H9 (cell line): ENCODE results near the gene ANTXR2. TPM values are rescaled to one million over a fixed set of nuclear protein-coding genes. Genes with fewer than 3 reads are reported as not detected.

Source experiments
- DNase-seq: peaks from one replicate; pipeline ENCODE4 v3.0.0-alpha.2; 2017
- H2AFZ ChIP-seq: one replicate; pipeline ENCODE4 v1.6.1; 2013; ENCODE audit warnings: mild to moderate bottlenecking, low read length, control low read depth, moderate library complexity
- H2AK5ac ChIP-seq: 2 replicates; pipeline ENCODE4 v1.6.1; 2013; ENCODE audit warnings: low read length, control low read depth, mixed read lengths; ENCODE audit not compliant: insufficient read length
- H2BK120ac ChIP-seq: one replicate; pipeline ENCODE4 v1.6.1; 2013; ENCODE audit warnings: low read depth, mild to moderate bottlenecking, low read length, control low read depth, inconsistent platforms; ENCODE audit not compliant: poor library complexity, severe bottlenecking
- H2BK12ac ChIP-seq: 2 replicates; pipeline ENCODE4 v1.6.1; 2013; ENCODE audit warnings: low read length, control low read depth, mixed read lengths, low read depth; ENCODE audit not compliant: insufficient read length
- H2BK15ac ChIP-seq: 2 replicates; pipeline ENCODE4 v1.6.1; 2013; ENCODE audit warnings: low read depth, low read length, control low read depth
- H2BK20ac ChIP-seq: one replicate; pipeline ENCODE4 v1.6.1; 2013; ENCODE audit warnings: low read depth, mild to moderate bottlenecking, low read length, control low read depth, inconsistent platforms; ENCODE audit not compliant: poor library complexity, severe bottlenecking
- H2BK5ac ChIP-seq: 2 replicates; pipeline ENCODE4 v1.6.1; 2013; ENCODE audit warnings: low read length, control low read depth, mixed read lengths; ENCODE audit not compliant: insufficient read length
- H3K14ac ChIP-seq: 2 replicates; pipeline ENCODE4 v1.6.1; 2013; ENCODE audit warnings: low read length, control low read depth; ENCODE audit not compliant: insufficient read depth
- H3K18ac ChIP-seq: 2 replicates; pipeline ENCODE4 v1.6.1; 2013; ENCODE audit warnings: low read depth, mild to moderate bottlenecking, mixed read lengths, low read length, control low read depth; ENCODE audit not compliant: insufficient read length
- H3K23ac ChIP-seq: 2 replicates; pipeline ENCODE4 v1.6.1; 2013; ENCODE audit warnings: low read length, control low read depth, mixed read lengths, low read depth; ENCODE audit not compliant: insufficient read length
- H3K23me2 ChIP-seq: 2 replicates; pipeline ENCODE4 v1.6.1; 2013; ENCODE audit warnings: low read depth, mild to moderate bottlenecking, mixed read lengths, low read length, control low read depth; ENCODE audit not compliant: insufficient read length, poor library complexity, severe bottlenecking
- H3K27ac ChIP-seq: 2 replicates; pipeline ENCODE4 v1.5.1; 2013; ENCODE audit warnings: low read length, control low read depth, mixed read lengths, low read depth; ENCODE audit not compliant: insufficient read length
- H3K27me3 ChIP-seq: 2 replicates; pipeline ENCODE4 v1.6.1; 2013; ENCODE audit warnings: low read length, control low read depth, inconsistent platforms; ENCODE audit not compliant: insufficient read depth
- H3K4ac ChIP-seq: 2 replicates; pipeline ENCODE4 v1.6.1; 2013; ENCODE audit warnings: low read depth, mild to moderate bottlenecking, control low read depth, inconsistent platforms, low read length, moderate library complexity
- H3K4me1 ChIP-seq: 2 replicates; pipeline ENCODE4 v1.6.1; 2013; ENCODE audit warnings: low read length, control low read depth, inconsistent platforms; ENCODE audit not compliant: insufficient read depth
- H3K4me2 ChIP-seq: 2 replicates; pipeline ENCODE4 v1.6.1; 2013; ENCODE audit warnings: low read length, control low read depth, mixed read lengths; ENCODE audit not compliant: insufficient read length, insufficient read depth
- H3K56ac ChIP-seq: 2 replicates; pipeline ENCODE4 v1.6.1; 2013; ENCODE audit warnings: low read depth, mild to moderate bottlenecking, mixed read lengths, low read length, control low read depth; ENCODE audit not compliant: insufficient read length
- H3K79me1 ChIP-seq: 2 replicates; pipeline ENCODE4 v1.6.1; 2013; ENCODE audit warnings: low read depth, mild to moderate bottlenecking, moderate library complexity, low read length, control low read depth, inconsistent platforms; ENCODE audit not compliant: insufficient read depth, poor library complexity, severe bottlenecking
- H3K79me2 ChIP-seq: 2 replicates; pipeline ENCODE4 v1.6.1; 2013; ENCODE audit warnings: low read length, control low read depth, inconsistent platforms; ENCODE audit not compliant: insufficient read depth
- H3K9ac ChIP-seq: 2 replicates; pipeline ENCODE4 v1.6.1; 2013; ENCODE audit warnings: low read length, control low read depth, mixed read lengths; ENCODE audit not compliant: insufficient read length; ENCODE audit errors: extremely low read depth
- H3K9me3 ChIP-seq: one replicate; pipeline ENCODE4 v1.6.1; 2013; ENCODE audit warnings: low read depth, low read length, inconsistent platforms; ENCODE audit not compliant: control insufficient read depth
- H3T11ph ChIP-seq: one replicate; pipeline ENCODE4 v1.6.1; 2013; ENCODE audit warnings: mild to moderate bottlenecking, low read length, control low read depth, inconsistent platforms
- H4K20me1 ChIP-seq: one replicate; pipeline ENCODE4 v1.6.1; 2013; ENCODE audit not compliant: control insufficient read depth, insufficient read length, insufficient read depth
- H4K5ac ChIP-seq: 2 replicates; pipeline ENCODE4 v1.6.1; 2013; ENCODE audit warnings: low read depth, mild to moderate bottlenecking, mixed read lengths, low read length, control low read depth; ENCODE audit not compliant: insufficient read length
- H4K8ac ChIP-seq: replicated peaks from 2 replicates; pipeline ENCODE4 v1.6.1; 2013; ENCODE audit warnings: low read length, control low read depth, mixed read lengths, low read depth; ENCODE audit not compliant: insufficient read length
- H4K91ac ChIP-seq: 2 replicates; pipeline ENCODE4 v1.6.1; 2013; ENCODE audit warnings: low read depth, mild to moderate bottlenecking, moderate library complexity, mixed read lengths, low read length, control low read depth; ENCODE audit not compliant: insufficient read length
- H3K27ac Mint-ChIP-seq, 3 experiments: 2 replicates in 2 of 3; 3 replicates in 1 of 3; pipeline ENCODE4 v1.8.0; 2020 to 2021; ENCODE audit warnings: mixed read lengths in 3 of 3, mild to moderate bottlenecking in 1 of 3, moderate library complexity in 1 of 3
- H3K27me3 Mint-ChIP-seq: 2 replicates; pipeline ENCODE4 v1.8.0; 2021; ENCODE audit warnings: low read depth, mild to moderate bottlenecking, moderate library complexity, mixed read lengths
- H3K36me3 Mint-ChIP-seq, 3 experiments: 2 replicates in 2 of 3; 3 replicates in 1 of 3; pipeline ENCODE4 v1.8.0; 2020 to 2021; ENCODE audit warnings: low read depth in 3 of 3, mixed read lengths in 3 of 3; ENCODE audit not compliant: insufficient read depth in 1 of 3
- H3K4me1 Mint-ChIP-seq, 2 experiments: 2 replicates each; pipeline ENCODE4 v1.8.0; 2020; ENCODE audit warnings: mixed read lengths in 2 of 2
- H3K4me3 Mint-ChIP-seq, 2 experiments: 2 replicates in 1 of 2; 3 replicates in 1 of 2; pipeline ENCODE4 v1.8.0; 2020 to 2021; ENCODE audit warnings: mild to moderate bottlenecking in 2 of 2, mixed read lengths in 2 of 2, moderate library complexity in 1 of 2
- H3K9me3 Mint-ChIP-seq, 2 experiments: 2 replicates in 1 of 2; 3 replicates in 1 of 2; pipeline ENCODE4 v1.8.0; 2020; ENCODE audit warnings: mild to moderate bottlenecking in 2 of 2, mixed read lengths in 2 of 2, moderate library complexity in 1 of 2
- CTCF ChIP-seq: fragments of 200-600 bp; sonication (generic); conservative IDR thresholded peaks from 3 replicates; pipeline ENCODE4 v1.8.0; 2021; ENCODE audit warnings: antibody characterized with exemption, mild to moderate bottlenecking
- WGBS: extraction: QIAGEN DNeasy Blood & Tissue Kit; methylation state at CpG from one replicate; pipeline ENCODE4 v1.1.7; 2013; ENCODE audit warnings: missing lambda C conversion rate, low lambda C conversion rate, mixed read lengths; ENCODE audit not compliant: insufficient read length; ENCODE audit errors: extremely low coverage; 5-methylcytosine and 5-hydroxymethylcytosine counted together
- total RNA-seq: library from RNA; stranded (reverse); gene quantifications from 2 replicates; pipeline ENCODE4 v1.2.1, GENCODE V29; 2021

Gene ANTXR2
- total RNA-seq, 1 experiment from 2014 or later, result 4.7 TPM

- Mint-ChIP-seq H3K27me3 (no peaks in the 10 kb centered on the region), H3K9me3 (no peaks in the 10 kb centered on the region), H3K4me1 (peaks cover 0 to 4% of the 10 kb centered on the region in 2 experiments; a peak in 2 of 4 replicates), H3K36me3 (no peaks in the 10 kb centered on the region), H3K27ac (no peak overlapping the region), H3K4me3 (no peak overlapping the region)
- H3K9me3 ChIP-seq, result no peaks in the 10 kb centered on the region
- no peak overlapping the region for H3K14ac ChIP-seq
- no peak overlapping the region for H2BK12ac ChIP-seq
- no peak overlapping the region for H3K4ac ChIP-seq
- H4K91ac ChIP-seq, result no peak overlapping the region
- H2BK15ac ChIP-seq, result no peak overlapping the region
- no peak overlapping the region for H3K18ac ChIP-seq
- no peak for DNase-seq
- no peaks in the 10 kb centered on the region for H4K20me1 ChIP-seq
- H3K9ac ChIP-seq, result no peak overlapping the region
- no peak overlapping the region for H3T11ph ChIP-seq
- no peak overlapping the region for H2AK5ac ChIP-seq
- H2BK5ac ChIP-seq, result no peak overlapping the region
- H3K23ac ChIP-seq, result no peak overlapping the region
- H2AFZ ChIP-seq, result no peak overlapping the region
- no peaks in the 10 kb centered on the region for H3K79me2 ChIP-seq
- H2BK20ac ChIP-seq, result no peak overlapping the region
- no peak overlapping the region for H3K56ac ChIP-seq
- no peaks in the 10 kb centered on the region for H3K27me3 ChIP-seq
- no peak for TF ChIP-seq CTCF
- WGBS, result no CpG with 5 or more reads among the region's 1 CpG
- no peak overlapping the region for H4K8ac ChIP-seq
- H4K5ac ChIP-seq, result no peak overlapping the region
- no peak overlapping the region for H3K27ac ChIP-seq
- H3K23me2 ChIP-seq, result no peaks in the 10 kb centered on the region
- H3K4me1 ChIP-seq, result no peaks in the 10 kb centered on the region
- no peaks in the 10 kb centered on the region for H3K79me1 ChIP-seq
- no peak overlapping the region for H2BK120ac ChIP-seq
- H3K4me2 ChIP-seq, result no peak overlapping the region
These were observed 60.7 kb downstream of the ANTXR2 start for GRCh38 chr4:80012291-80012690.
